HepG2 (cell line): Measurements from ENCODE around the gene TOR4A. TPM values are rescaled to one million over a fixed set of nuclear protein-coding genes. Genes with fewer than 3 reads are reported as not detected.

Experiments
- AGO2 ChIP-seq: fragments of 200-400 bp; formaldehyde crosslinking; optimal IDR thresholded peaks from 2 replicates; pipeline ENCODE3; 2017; ENCODE audit warnings: mild to moderate bottlenecking, low read depth, low read length, moderate library complexity
- ATF2 ChIP-seq: sonication (generic); formaldehyde crosslinking; IDR thresholded peaks from 2 replicates; pipeline ENCODE4 v1.4.0; 2020; ENCODE audit warnings: missing genetic modification reagents
- ATF7-NPFF ChIP-seq: sonication (generic); formaldehyde crosslinking; IDR thresholded peaks from 2 replicates; pipeline ENCODE4 v1.8.1; 2023; ENCODE audit warnings: mild to moderate bottlenecking, low read depth, missing genetic modification reagents, moderate library complexity
- CAMTA2 ChIP-seq: sonication (generic); formaldehyde crosslinking; IDR thresholded peaks from 2 replicates; pipeline ENCODE4 v1.4.0; 2020; ENCODE audit warnings: mild to moderate bottlenecking, missing genetic modification reagents, borderline replicate concordance
- CENPX ChIP-seq: sonication (generic); formaldehyde crosslinking; IDR thresholded peaks from 2 replicates; pipeline ENCODE4 v1.9.0; 2021; ENCODE audit warnings: mild to moderate bottlenecking, missing genetic modification reagents, moderate library complexity
- DMAP1 ChIP-seq: IDR thresholded peaks from 2 replicates; pipeline ENCODE4 v1.6.1; 2016
- FOXO1 ChIP-seq: sonication (generic); formaldehyde crosslinking; IDR thresholded peaks from 2 replicates; pipeline ENCODE4 v1.4.0; 2020; ENCODE audit warnings: missing genetic modification reagents
- KDM2A ChIP-seq: sonication (generic); formaldehyde crosslinking; IDR thresholded peaks from 2 replicates; pipeline ENCODE4 v1.4.0; 2020; ENCODE audit warnings: low read depth, missing genetic modification reagents, borderline replicate concordance
- KDM3A ChIP-seq: IDR thresholded peaks from 2 replicates; pipeline ENCODE4 v1.6.1; 2018; ENCODE audit warnings: low read depth, missing compliant biosample characterization
- MYNN ChIP-seq: sonication (generic); formaldehyde crosslinking; IDR thresholded peaks from 2 replicates; pipeline ENCODE4 v1.4.0; 2020; ENCODE audit warnings: mild to moderate bottlenecking, low read depth, missing genetic modification reagents
- NFIB ChIP-seq: sonication (generic); formaldehyde crosslinking; IDR thresholded peaks from 2 replicates; pipeline ENCODE4 v1.9.0; 2021; ENCODE audit warnings: missing genetic modification reagents, mild to moderate bottlenecking, borderline replicate concordance
- POLR2AphosphoS2 ChIP-seq: IDR thresholded peaks from 2 replicates; pipeline ENCODE4 v1.6.1; 2011; ENCODE audit warnings: low read depth, low read length, improper control_type of control experiment
- RBFOX2 ChIP-seq: fragments of 200-400 bp; formaldehyde crosslinking; IDR thresholded peaks from 2 replicates; pipeline ENCODE4 v1.6.1; 2017; ENCODE audit warnings: low read depth, mild to moderate bottlenecking, low read length
- RFXAP ChIP-seq: sonication (generic); formaldehyde crosslinking; IDR thresholded peaks from 2 replicates; pipeline ENCODE4 v1.4.0; 2020; ENCODE audit warnings: missing genetic modification reagents, borderline replicate concordance
- SMAD3 ChIP-seq: sonication (generic); formaldehyde crosslinking; IDR thresholded peaks from 2 replicates; pipeline ENCODE4 v1.4.0; 2020; ENCODE audit warnings: missing genetic modification reagents
- TFDP1 ChIP-seq: IDR thresholded peaks from 2 replicates; pipeline ENCODE4 v1.6.1; 2016; ENCODE audit warnings: missing compliant biosample characterization, missing genetic modification reagents, borderline replicate concordance
- ZKSCAN1 ChIP-seq: fragments of 150-350 bp; IDR thresholded peaks from 2 replicates; pipeline ENCODE4 v1.6.1; 2014; ENCODE audit warnings: low read length
- ZNF350 ChIP-seq: sonication (generic); formaldehyde crosslinking; IDR thresholded peaks from 2 replicates; pipeline ENCODE4 v1.4.0; 2020; ENCODE audit warnings: mild to moderate bottlenecking, low read depth, missing genetic modification reagents, borderline replicate concordance
- ZNF550 ChIP-seq: sonication (generic); formaldehyde crosslinking; IDR thresholded peaks from 2 replicates; pipeline ENCODE4 v1.4.0; 2020; ENCODE audit warnings: mild to moderate bottlenecking, missing genetic modification reagents, borderline replicate concordance
- ZNF644 ChIP-seq: IDR thresholded peaks from 2 replicates; pipeline ENCODE4 v1.6.1; 2016; ENCODE audit warnings: low read depth
- ZNF777 ChIP-seq: sonication (generic); formaldehyde crosslinking; IDR thresholded peaks from 2 replicates; pipeline ENCODE4 v1.4.0; 2020; ENCODE audit warnings: missing genetic modification reagents
- polyA plus RNA-seq, 8 experiments: library from polyadenylated mRNA; depleted of rRNA in 3 of 8; stranded (reverse) in 7 of 8; unstranded in 1 of 8; fragments of >200 nt; fragmentation: Illumina TruSeq in 4 of 8; extraction: Trizol in 4 of 8; gene quantifications; 2 replicates each; pipeline versions ENCODE4 v1.2.1 to v1.2.3, GENCODE V29; 2011 to 2016; ENCODE audit warnings: low read depth in 4 of 8, missing spikeins in 1 of 8, mixed read lengths in 1 of 8; ENCODE audit not compliant: insufficient read depth in 1 of 8
- total RNA-seq, 5 experiments: library from RNA; depleted of rRNA; stranded (reverse); fragments of >200 nt; fragmentation: Illumina TruSeq; extraction: Trizol; gene quantifications; 2 replicates each; pipeline ENCODE4 v1.2.3, GENCODE V29; 2016; ENCODE audit warnings: low read depth in 1 of 5
- TF ChIP-seq, protein P1 (sequence below): sonication (generic); formaldehyde crosslinking; IDR thresholded peaks from 2 replicates; pipeline ENCODE4 v1.5.1; 2020; ENCODE audit warnings: missing genetic modification reagents, mild to moderate bottlenecking, borderline replicate concordance
- TF ChIP-seq, protein P2 (sequence below): sonication (generic); formaldehyde crosslinking; IDR thresholded peaks from 2 replicates; pipeline ENCODE4 v1.4.0; 2020; ENCODE audit warnings: missing genetic modification reagents
- TF ChIP-seq, protein P3 (sequence below): sonication (generic); formaldehyde crosslinking; IDR thresholded peaks from 2 replicates; pipeline ENCODE4 v1.4.0; 2020; ENCODE audit warnings: mild to moderate bottlenecking, missing genetic modification reagents, borderline replicate concordance

The TOR4A gene
- total and polyA plus RNA-seq, 2 of the 13 experiments (the other 11 are each of a cell fraction or from before 2014, with no cell fraction given) = 11.1 to 14.2 TPM

DNA sequence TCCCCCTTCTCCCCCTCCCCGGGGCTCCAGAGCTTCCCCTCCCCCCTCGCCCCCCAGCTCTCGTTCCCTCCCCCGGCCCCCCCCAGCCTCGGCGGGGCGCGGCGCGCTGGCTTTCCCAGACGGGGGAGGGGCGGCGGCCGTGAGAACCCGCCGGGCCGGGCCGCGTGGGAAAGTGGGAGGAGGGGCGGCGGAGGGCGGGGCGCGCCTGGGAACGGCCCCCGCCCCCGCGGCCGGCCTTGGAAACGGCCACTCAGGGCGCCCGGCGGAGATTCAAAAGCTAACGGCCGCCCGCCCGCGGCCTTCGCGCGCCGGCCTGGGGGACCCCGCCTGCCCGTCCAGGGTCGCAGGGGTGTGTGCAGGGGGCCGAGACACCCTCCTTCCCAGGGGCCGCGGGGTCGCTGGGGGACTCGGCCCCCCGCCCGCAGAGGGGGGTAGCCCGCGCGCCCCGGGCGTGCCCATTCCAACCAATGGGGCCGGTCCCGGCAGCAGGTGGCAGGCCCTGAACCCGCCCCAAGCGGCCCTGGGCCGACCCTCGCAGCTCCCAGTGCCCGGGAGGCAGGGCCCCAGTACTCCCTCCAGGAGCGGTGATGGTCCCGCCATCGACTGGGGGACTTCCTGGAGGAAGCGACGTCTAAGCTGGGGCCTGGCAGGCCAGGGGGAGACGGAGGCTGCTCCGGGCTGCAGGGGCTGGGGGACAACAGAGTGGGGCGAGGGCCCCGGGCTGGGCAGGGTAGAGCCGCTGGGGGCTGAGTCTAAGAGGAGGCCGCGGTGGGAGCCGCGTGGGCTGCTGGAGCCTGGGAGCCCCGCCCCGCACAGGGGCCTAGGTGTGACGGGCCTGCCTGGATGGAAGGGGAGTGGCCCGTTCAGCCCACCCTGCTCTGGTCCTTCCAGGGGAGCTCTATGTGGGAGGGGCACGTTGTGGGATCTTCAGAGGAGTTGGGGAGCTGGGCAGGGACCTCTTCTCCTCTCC is 38.8 kb downstream of the TOR4A start (continued):
- TF ChIP-seq CENPX (CRISPR knock-in tag) (no peak), RBFOX2 (peak; percentile 17; the same call in 1 of the 2 replicates), RFXAP (no peak), AGO2 (peak; percentile 17), ZNF350 (CRISPR knock-in tag) (no peak), TFDP1 (CRISPR knock-in tag) (peak; percentile 40; the same call in 1 of the 2 replicates), ATF7-NPFF (CRISPR knock-in tag) (0 out of 2 replicates have a peak, but pooled peaks have one; percentile 23), KDM2A (CRISPR knock-in tag) (no peak), SMAD3 (CRISPR knock-in tag) (no peak), ZKSCAN1 (no peak), ZNF644 (CRISPR knock-in tag) (no peak), ATF2 (CRISPR knock-in tag) (no peak), CAMTA2 (CRISPR knock-in tag) (no peak), FOXO1 (no peak), DMAP1 (CRISPR knock-in tag) (no peak), KDM3A (CRISPR knock-in tag) (no peak), MYNN (CRISPR knock-in tag) (no peak), POLR2AphosphoS2 (no peak), NFIB (CRISPR knock-in tag) (no peak), ZNF777 (CRISPR knock-in tag) (peak; percentile 65; the same call in 1 of the 2 replicates), ZNF550 (no peak)
- TF ChIP-seq, protein P1, sequence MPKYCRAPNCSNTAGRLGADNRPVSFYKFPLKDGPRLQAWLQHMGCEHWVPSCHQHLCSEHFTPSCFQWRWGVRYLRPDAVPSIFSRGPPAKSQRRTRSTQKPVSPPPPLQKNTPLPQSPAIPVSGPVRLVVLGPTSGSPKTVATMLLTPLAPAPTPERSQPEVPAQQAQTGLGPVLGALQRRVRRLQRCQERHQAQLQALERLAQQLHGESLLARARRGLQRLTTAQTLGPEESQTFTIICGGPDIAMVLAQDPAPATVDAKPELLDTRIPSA (CRISPR knock-in tag) = no peak
- TF ChIP-seq, protein P2, sequence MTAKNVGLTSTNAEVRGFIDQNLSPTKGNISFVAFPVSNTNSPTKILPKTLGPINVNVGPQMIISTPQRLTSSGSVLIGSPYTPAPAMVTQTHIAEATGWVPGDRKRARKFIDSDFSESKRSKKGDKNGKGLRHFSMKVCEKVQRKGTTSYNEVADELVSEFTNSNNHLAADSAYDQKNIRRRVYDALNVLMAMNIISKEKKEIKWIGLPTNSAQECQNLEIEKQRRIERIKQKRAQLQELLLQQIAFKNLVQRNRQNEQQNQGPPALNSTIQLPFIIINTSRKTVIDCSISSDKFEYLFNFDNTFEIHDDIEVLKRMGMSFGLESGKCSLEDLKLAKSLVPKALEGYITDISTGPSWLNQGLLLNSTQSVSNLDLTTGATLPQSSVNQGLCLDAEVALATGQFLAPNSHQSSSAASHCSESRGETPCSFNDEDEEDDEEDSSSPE (CRISPR knock-in tag) = peak; percentile 48; the same call in 1 of the 2 replicates
- TF ChIP-seq, protein P3, sequence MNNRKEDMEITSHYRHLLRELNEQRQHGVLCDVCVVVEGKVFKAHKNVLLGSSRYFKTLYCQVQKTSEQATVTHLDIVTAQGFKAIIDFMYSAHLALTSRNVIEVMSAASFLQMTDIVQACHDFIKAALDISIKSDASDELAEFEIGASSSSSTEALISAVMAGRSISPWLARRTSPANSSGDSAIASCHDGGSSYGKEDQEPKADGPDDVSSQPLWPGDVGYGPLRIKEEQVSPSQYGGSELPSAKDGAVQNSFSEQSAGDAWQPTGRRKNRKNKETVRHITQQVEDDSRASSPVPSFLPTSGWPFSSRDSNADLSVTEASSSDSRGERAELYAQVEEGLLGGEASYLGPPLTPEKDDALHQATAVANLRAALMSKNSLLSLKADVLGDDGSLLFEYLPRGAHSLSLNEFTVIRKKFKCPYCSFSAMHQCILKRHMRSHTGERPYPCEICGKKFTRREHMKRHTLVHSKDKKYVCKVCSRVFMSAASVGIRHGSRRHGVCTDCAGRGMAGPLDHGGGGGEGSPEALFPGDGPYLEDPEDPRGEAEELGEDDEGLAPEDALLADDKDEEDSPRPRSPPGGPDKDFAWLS (CRISPR knock-in tag) = no peak
